Peyer's patch (tissue), 4 donors: ENCODE results near the gene CBX2.

Source experiments
- POLR2A ChIP-seq, 2 donors: fragments of 450-650 bp; IDR thresholded peaks; one replicate each; pipeline ENCODE4 v1.5.1; 2017; ENCODE audit warnings: antibody characterized with exemption in 2 of 2, mild to moderate bottlenecking in 2 of 2, moderate library complexity in 2 of 2
- TF ChIP-seq, protein P1 (sequence below), 6 experiments: fragments of 450-650 bp in 4 of 6; fragments of 200-600 bp in 2 of 6; sonication (generic) in 1 of 6; IDR thresholded peaks; one replicate each; pipeline ENCODE4 v1.5.1; 2017 to 2019; ENCODE audit warnings: antibody characterized with exemption in 6 of 6, mild to moderate bottlenecking in 3 of 6, moderate library complexity in 1 of 6

DNA sequence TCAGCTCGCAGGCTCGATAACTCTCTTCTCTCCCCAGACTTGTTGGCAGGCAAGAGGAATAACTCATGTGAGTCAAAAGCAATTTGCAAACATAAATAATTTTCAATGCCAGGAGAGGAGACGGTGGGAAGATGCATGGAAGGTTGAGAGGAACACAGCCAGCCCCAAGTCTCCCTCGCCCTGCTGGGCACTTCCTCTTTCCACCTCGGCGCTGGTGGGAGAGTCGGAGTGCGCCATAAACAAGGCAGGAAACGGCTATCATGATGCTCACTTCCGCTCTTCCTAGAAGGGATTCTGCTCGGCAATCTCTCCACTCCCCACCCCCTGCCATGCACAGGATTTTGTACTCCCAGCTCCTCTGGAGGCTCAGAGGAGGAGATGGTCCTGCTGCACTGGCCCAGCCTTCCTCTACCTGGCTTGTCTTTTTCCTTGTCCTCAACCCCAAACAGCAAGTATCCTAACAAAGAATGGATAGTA, 48.3 kb downstream of the CBX2 start:
- no peak for TF ChIP-seq POLR2A (IDR thresholded peaks at IDR 0.05)
- TF ChIP-seq, protein P1, sequence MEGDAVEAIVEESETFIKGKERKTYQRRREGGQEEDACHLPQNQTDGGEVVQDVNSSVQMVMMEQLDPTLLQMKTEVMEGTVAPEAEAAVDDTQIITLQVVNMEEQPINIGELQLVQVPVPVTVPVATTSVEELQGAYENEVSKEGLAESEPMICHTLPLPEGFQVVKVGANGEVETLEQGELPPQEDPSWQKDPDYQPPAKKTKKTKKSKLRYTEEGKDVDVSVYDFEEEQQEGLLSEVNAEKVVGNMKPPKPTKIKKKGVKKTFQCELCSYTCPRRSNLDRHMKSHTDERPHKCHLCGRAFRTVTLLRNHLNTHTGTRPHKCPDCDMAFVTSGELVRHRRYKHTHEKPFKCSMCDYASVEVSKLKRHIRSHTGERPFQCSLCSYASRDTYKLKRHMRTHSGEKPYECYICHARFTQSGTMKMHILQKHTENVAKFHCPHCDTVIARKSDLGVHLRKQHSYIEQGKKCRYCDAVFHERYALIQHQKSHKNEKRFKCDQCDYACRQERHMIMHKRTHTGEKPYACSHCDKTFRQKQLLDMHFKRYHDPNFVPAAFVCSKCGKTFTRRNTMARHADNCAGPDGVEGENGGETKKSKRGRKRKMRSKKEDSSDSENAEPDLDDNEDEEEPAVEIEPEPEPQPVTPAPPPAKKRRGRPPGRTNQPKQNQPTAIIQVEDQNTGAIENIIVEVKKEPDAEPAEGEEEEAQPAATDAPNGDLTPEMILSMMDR (IDR thresholded peaks at IDR 0.05) = no peak
